ENCODE measurements around the gene HYKK. TPM values are rescaled to one million over a fixed set of nuclear protein-coding genes. Genes with fewer than 3 reads are reported as not detected.
A peak's percentile ranks its signal among the peaks of the same experiment; 100 is the strongest.

HYKK gene
- total and polyA plus RNA-seq, 2 of the 13 experiments (the other 11 are each of a cell fraction or from before 2014, with no cell fraction given) = 3.5 to 5.4 TPM

DNA sequence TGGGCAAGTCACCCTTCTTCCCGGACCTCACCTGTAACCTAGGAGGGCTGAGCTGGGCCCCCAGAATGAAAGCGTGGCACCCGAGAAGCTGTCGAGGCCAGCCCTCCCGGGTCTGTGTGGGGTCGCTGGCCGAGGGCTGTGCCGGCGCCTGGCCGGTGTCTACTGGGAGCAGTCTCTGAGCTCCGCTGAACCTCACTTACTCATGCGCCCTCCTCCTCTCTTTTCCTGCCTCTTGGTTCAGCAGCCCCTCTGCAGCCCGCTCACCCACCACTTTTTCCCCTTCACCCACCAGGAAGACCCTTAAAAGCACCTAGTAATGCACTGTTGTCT is 419 bp downstream of the HYKK start (continued):
- no peak for TF ChIP-seq CREBL2 (CRISPR knock-in tag; IDR thresholded peaks at IDR 0.05; ENCODE audit: borderline replicate concordance)
- 0 out of 2 replicates have a peak, but pooled peaks have one; percentile 57 for TF ChIP-seq ISX (CRISPR knock-in tag; conservative IDR thresholded peaks at IDR 0.05)
- no peak for TF ChIP-seq ZFP1 (CRISPR knock-in tag; IDR thresholded peaks at IDR 0.05)
- peak; percentile 90 for TF ChIP-seq ZNF768 (CRISPR knock-in tag; IDR thresholded peaks at IDR 0.05)
- TF ChIP-seq ZNF296 (CRISPR knock-in tag; conservative IDR thresholded peaks at IDR 0.05) = 0 out of 2 replicates have a peak, but pooled peaks have one; percentile 3
- 0 out of 2 replicates have a peak, but pooled peaks have one; percentile 24 for TF ChIP-seq MXD3 (CRISPR knock-in tag; IDR thresholded peaks at IDR 0.05)
- TF ChIP-seq ZNF777 (CRISPR knock-in tag; IDR thresholded peaks at IDR 0.05) = peak; percentile 52; the same call in 1 of the 2 replicates
- no peak for TF ChIP-seq SRSF4 (IDR thresholded peaks at IDR 0.05; ENCODE audit: low read depth, low read length, poor library complexity, severe bottlenecking)
- 0 out of 2 replicates have a peak, but pooled peaks have one; percentile 19 for TF ChIP-seq MYPOP (CRISPR knock-in tag; IDR thresholded peaks at IDR 0.05)
- TF ChIP-seq RFX3 (CRISPR knock-in tag; IDR thresholded peaks at IDR 0.05) = no peak
- TF ChIP-seq ARID2 (CRISPR knock-in tag; IDR thresholded peaks at IDR 0.05; ENCODE audit: borderline replicate concordance) = 0 out of 2 replicates have a peak, but pooled peaks have one; percentile 1
- 0 out of 2 replicates have a peak, but pooled peaks have one; percentile 60 for TF ChIP-seq ZFP90 (CRISPR knock-in tag; IDR thresholded peaks at IDR 0.05; ENCODE audit: borderline replicate concordance)
- TF ChIP-seq ZNF333 (CRISPR knock-in tag; IDR thresholded peaks at IDR 0.05; ENCODE audit: borderline replicate concordance) = no peak
- no peak for TF ChIP-seq JUN (CRISPR knock-in tag; IDR thresholded peaks at IDR 0.05)
- no peak for TF ChIP-seq TSC22D2 (CRISPR knock-in tag; IDR thresholded peaks at IDR 0.05; ENCODE audit: borderline replicate concordance)
- TF ChIP-seq MYNN (CRISPR knock-in tag; IDR thresholded peaks at IDR 0.05; ENCODE audit: low read depth) = no peak
- no peak for TF ChIP-seq NONO (IDR thresholded peaks at IDR 0.05)
- no peak for TF ChIP-seq NONO (CRISPR knock-in tag; conservative IDR thresholded peaks at IDR 0.05)
- no peak for TF ChIP-seq NFE2L2 (IDR thresholded peaks at IDR 0.05; ENCODE audit: low read length)
- TF ChIP-seq HMGXB4 (CRISPR knock-in tag; IDR thresholded peaks at IDR 0.05; ENCODE audit: borderline replicate concordance in 1 of 2, low read depth in 1 of 2) = peak in 1 of 2 experiments; percentile 21; a peak in 1 of 4 replicates
- TF ChIP-seq ZNF746 (CRISPR knock-in tag; IDR thresholded peaks at IDR 0.05) = 0 out of 2 replicates have a peak, but pooled peaks have one; percentile 66
- no peak for TF ChIP-seq NR2F2 (IDR thresholded peaks at IDR 0.05; ENCODE audit: borderline replicate concordance, low read depth)
- TF ChIP-seq HES4 (CRISPR knock-in tag; IDR thresholded peaks at IDR 0.05; ENCODE audit: borderline replicate concordance) = peak; percentile 1; the same call in 1 of the 2 replicates
- TF ChIP-seq XBP1 (CRISPR knock-in tag; IDR thresholded peaks at IDR 0.05) = no peak
- no peak for TF ChIP-seq PHF5A (CRISPR knock-in tag; IDR thresholded peaks at IDR 0.05; ENCODE audit: low read depth, unreplicated experiment)
- no peak for TF ChIP-seq ZFP82 (CRISPR knock-in tag; IDR thresholded peaks at IDR 0.05; ENCODE audit: borderline replicate concordance)
- no peak for TF ChIP-seq MEIS2 (CRISPR knock-in tag; IDR thresholded peaks at IDR 0.05)
- TF ChIP-seq, protein P1, sequence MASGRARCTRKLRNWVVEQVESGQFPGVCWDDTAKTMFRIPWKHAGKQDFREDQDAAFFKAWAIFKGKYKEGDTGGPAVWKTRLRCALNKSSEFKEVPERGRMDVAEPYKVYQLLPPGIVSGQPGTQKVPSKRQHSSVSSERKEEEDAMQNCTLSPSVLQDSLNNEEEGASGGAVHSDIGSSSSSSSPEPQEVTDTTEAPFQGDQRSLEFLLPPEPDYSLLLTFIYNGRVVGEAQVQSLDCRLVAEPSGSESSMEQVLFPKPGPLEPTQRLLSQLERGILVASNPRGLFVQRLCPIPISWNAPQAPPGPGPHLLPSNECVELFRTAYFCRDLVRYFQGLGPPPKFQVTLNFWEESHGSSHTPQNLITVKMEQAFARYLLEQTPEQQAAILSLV (CRISPR knock-in tag; IDR thresholded peaks at IDR 0.05; ENCODE audit: borderline replicate concordance) = 0 out of 2 replicates have a peak, but pooled peaks have one; percentile 58

All from HepG2 (cell line).